Measurements from ENCODE around the gene NBAS. TPM values are rescaled to one million over a fixed set of nuclear protein-coding genes. Genes with fewer than 3 reads are reported as not detected.

NBAS gene
- total RNA-seq, 1 experiment from 2014 or later = 46.4 TPM

GRCh38 chr2:15120631-15121030, 440.5 kb downstream of the NBAS start:
- Mint-ChIP-seq H3K4me3 (ENCODE audit: unreplicated experiment) (no peak overlapping the region), H3K4me1 (ENCODE audit: insufficient read depth, unreplicated experiment) (no peaks in the 10 kb centered on the region), H3K36me3 (ENCODE audit: insufficient read depth, unreplicated experiment) (no peaks in the 10 kb centered on the region), H3K27ac (ENCODE audit: low read depth, unreplicated experiment) (no peak overlapping the region), H3K9me3 (ENCODE audit: unreplicated experiment) (peaks cover 16% of the 10 kb centered on the region), H3K27me3 (ENCODE audit: insufficient read depth, unreplicated experiment) (no peaks in the 10 kb centered on the region)
- no peak for DNase-seq (ENCODE audit: unreplicated experiment)
- ChIA-PET POLR2A (no interaction called here), CTCF (no interaction called here)
- BruUV-seq (replicated peaks) = no TSS peak
- TF ChIP-seq CTCF (IDR thresholded peaks at IDR 0.05; ENCODE audit: unreplicated experiment) = no peak
- intact Hi-C loops (cut with micrococcal nuclease) = no loop called here

DNA sequence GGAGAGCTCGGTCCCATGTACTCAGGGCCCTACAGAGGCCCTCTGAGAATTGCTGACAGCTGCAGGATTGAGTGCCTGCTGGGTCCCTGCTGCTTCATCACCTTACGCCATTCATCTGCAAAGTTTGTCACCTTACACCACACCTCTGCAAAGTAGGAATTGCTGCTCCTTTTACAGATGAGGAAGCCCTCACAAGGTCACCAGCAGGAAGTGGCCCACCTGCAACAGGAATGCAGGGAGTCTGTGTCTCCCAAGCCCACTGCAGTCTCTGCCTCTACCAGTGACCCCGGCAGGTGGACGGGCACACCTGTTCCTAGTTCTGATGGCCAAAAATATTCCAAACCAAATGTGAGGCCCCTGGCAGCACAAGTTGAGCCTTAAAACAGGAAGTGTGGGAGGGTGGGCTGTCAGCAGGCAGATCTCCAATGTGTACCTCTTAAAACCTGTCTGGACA, 441.4 kb downstream of the NBAS start:
- H3K4me3 Mint-ChIP-seq (ENCODE audit: unreplicated experiment) = no peak overlapping the region
- CTCF ChIA-PET = interaction anchor here (0.6 kb wide), 1 partner anchor 18 kb away, joined by 4 read pairs; no protein-coding TSS in a partner anchor
- BruUV-seq (replicated peaks) = no TSS peak
- H3K36me3 Mint-ChIP-seq (ENCODE audit: insufficient read depth, unreplicated experiment) = no peaks in the 10 kb centered on the region
- no peak for TF ChIP-seq CTCF (IDR thresholded peaks at IDR 0.05; ENCODE audit: unreplicated experiment)
- POLR2A ChIA-PET = no interaction called here
- no peak overlapping the region for H3K27ac Mint-ChIP-seq (ENCODE audit: low read depth, unreplicated experiment)
- H3K4me1 Mint-ChIP-seq (ENCODE audit: insufficient read depth, unreplicated experiment) = no peaks in the 10 kb centered on the region
- intact Hi-C loops (cut with micrococcal nuclease) = no loop called here
- H3K27me3 Mint-ChIP-seq (ENCODE audit: insufficient read depth, unreplicated experiment) = no peaks in the 10 kb centered on the region
- peaks cover 8% of the 10 kb centered on the region for H3K9me3 Mint-ChIP-seq (ENCODE audit: unreplicated experiment)
- DNase-seq (ENCODE audit: unreplicated experiment) = no peak

- Mint-ChIP-seq H3K36me3 (ENCODE audit: insufficient read depth, unreplicated experiment) (no peaks in the 10 kb centered on the region), H3K27me3 (ENCODE audit: insufficient read depth, unreplicated experiment) (no peaks in the 10 kb centered on the region), H3K4me1 (ENCODE audit: insufficient read depth, unreplicated experiment) (no peaks in the 10 kb centered on the region), H3K9me3 (ENCODE audit: unreplicated experiment) (peaks cover 6% of the 10 kb centered on the region), H3K27ac (ENCODE audit: low read depth, unreplicated experiment) (no peak overlapping the region), H3K4me3 (ENCODE audit: unreplicated experiment) (no peak overlapping the region)
- DNase-seq (ENCODE audit: unreplicated experiment) = peak; percentile 5
- ChIA-PET POLR2A (no interaction called here), CTCF (interaction anchor here (0.5 kb wide), 1 partner anchor 25 kb away, joined by 3 read pairs; no protein-coding TSS in a partner anchor)
- intact Hi-C loops (cut with micrococcal nuclease) = no loop called here
- TF ChIP-seq CTCF (IDR thresholded peaks at IDR 0.05; ENCODE audit: unreplicated experiment) = no peak
- BruUV-seq (replicated peaks) = no TSS peak
Measured at GRCh38 chr2:15117409-15118050, 443.6 kb downstream of the NBAS start.

Other genes with a start within 250 kb of the NBAS start
- gene DDX1, start 30.5 kb upstream of the NBAS start, total RNA-seq (2022) = 97.8 and 119 TPM in 2 replicates

All from MCF 10A (cell line).